Mesendoderm (in vitro differentiated cells): Measurements from ENCODE around the gene LSM5.
A peak's percentile ranks its signal among the peaks of the same experiment; 100 is the strongest.

Source experiments
- DNase-seq: peaks from one replicate; pipeline ENCODE4 v3.0.0; 2013
- H2AK5ac ChIP-seq: 2 replicates; pipeline ENCODE4 v1.6.1; 2013; ENCODE audit warnings: low read length, inconsistent platforms
- H2BK120ac ChIP-seq: 2 replicates; pipeline ENCODE4 v1.6.1; 2013; ENCODE audit warnings: low read depth, mild to moderate bottlenecking, low read length, moderate library complexity, mixed read lengths
- H2BK15ac ChIP-seq: replicated peaks from 2 replicates; pipeline ENCODE4 v1.6.1; 2013; ENCODE audit warnings: low read depth, mild to moderate bottlenecking, moderate library complexity
- H2BK5ac ChIP-seq: 2 replicates; pipeline ENCODE4 v1.6.1; 2013; ENCODE audit warnings: low read length, inconsistent platforms
- H3K18ac ChIP-seq: 2 replicates; pipeline ENCODE4 v1.6.1; 2013; ENCODE audit warnings: mild to moderate bottlenecking, low read length, mixed read lengths
- H3K23ac ChIP-seq: one replicate; pipeline ENCODE4 v1.6.1; 2013; ENCODE audit warnings: low read length
- H3K27ac ChIP-seq: 2 replicates; pipeline ENCODE4 v1.5.1; 2013; ENCODE audit warnings: low read depth, mild to moderate bottlenecking, inconsistent platforms, low read length, moderate library complexity
- H3K27me3 ChIP-seq: 2 replicates; pipeline ENCODE4 v1.6.1; 2013; ENCODE audit warnings: low read length, control low read depth, mild to moderate bottlenecking, inconsistent platforms; ENCODE audit not compliant: insufficient read depth, poor library complexity
- H3K36me3 ChIP-seq: 2 replicates; pipeline ENCODE4 v1.6.1; 2013; ENCODE audit warnings: low read length, inconsistent platforms; ENCODE audit not compliant: control insufficient read depth, insufficient read depth
- H3K4ac ChIP-seq: one replicate; pipeline ENCODE4 v1.6.1; 2013; ENCODE audit warnings: low read depth, mild to moderate bottlenecking, low read length, moderate library complexity
- H3K4me1 ChIP-seq: 2 replicates; pipeline ENCODE4 v1.6.1; 2013; ENCODE audit warnings: low read depth, low read length, inconsistent platforms; ENCODE audit not compliant: control insufficient read depth
- H3K4me2 ChIP-seq: 2 replicates; pipeline ENCODE4 v1.6.1; 2013; ENCODE audit warnings: low read length
- H3K4me3 ChIP-seq: 2 replicates; pipeline ENCODE4 v1.5.1; 2013; ENCODE audit warnings: mild to moderate bottlenecking, low read length
- H3K56ac ChIP-seq: one replicate; pipeline ENCODE4 v1.6.1; 2013; ENCODE audit warnings: low read length
- H3K79me1 ChIP-seq: 2 replicates; pipeline ENCODE4 v1.6.1; 2013; ENCODE audit warnings: low read length, inconsistent platforms
- H3K79me2 ChIP-seq: 2 replicates; pipeline ENCODE4 v1.6.1; 2013; ENCODE audit warnings: mild to moderate bottlenecking, low read length; ENCODE audit not compliant: control insufficient read depth, insufficient read depth
- H3K9ac ChIP-seq: 2 replicates; pipeline ENCODE4 v1.6.1; 2013; ENCODE audit warnings: low read length, inconsistent platforms
- H4K5ac ChIP-seq: one replicate; pipeline ENCODE4 v1.6.1; 2013; ENCODE audit warnings: low read length
- H4K8ac ChIP-seq: one replicate; pipeline ENCODE4 v1.6.1; 2013; ENCODE audit warnings: low read depth, mild to moderate bottlenecking, control low read depth, low read length, moderate library complexity
- WGBS: extraction: QIAGEN DNeasy Blood & Tissue Kit; methylation state at CpG from one replicate; pipeline ENCODE4 v1.1.7; 2013; ENCODE audit warnings: low lambda C conversion rate, missing lambda C conversion rate; ENCODE audit not compliant: insufficient coverage; ENCODE audit errors: extremely low coverage; 5-methylcytosine and 5-hydroxymethylcytosine counted together

Gene LSM5

GRCh38 chr7:32459788-32460187 lies 30.4 kb downstream of the LSM5 start:
- H2BK15ac ChIP-seq, result no peak overlapping the region
- H3K4me1 ChIP-seq, result no peaks in the 10 kb centered on the region
- H2BK120ac ChIP-seq, result no peak overlapping the region
- WGBS, result no CpG with 5 or more reads among the region's 2 CpGs
- no peaks in the 10 kb centered on the region for H3K79me2 ChIP-seq
- H2BK5ac ChIP-seq, result no peak overlapping the region
- no peak overlapping the region for H3K56ac ChIP-seq
- H3K27ac ChIP-seq, result no peak overlapping the region
- H4K8ac ChIP-seq, result no peak overlapping the region
- no peak overlapping the region for H3K4me2 ChIP-seq
- H3K36me3 ChIP-seq, result no peaks in the 10 kb centered on the region
- no peak overlapping the region for H2AK5ac ChIP-seq
- H3K9ac ChIP-seq, result no peak overlapping the region
- H3K4ac ChIP-seq, result no peak overlapping the region
- no peak overlapping the region for H4K5ac ChIP-seq
- no peak for DNase-seq
- H3K79me1 ChIP-seq, result no peaks in the 10 kb centered on the region
- H3K23ac ChIP-seq, result no peak overlapping the region
- no peak overlapping the region for H3K18ac ChIP-seq
- no peaks in the 10 kb centered on the region for H3K27me3 ChIP-seq
- no peak overlapping the region for H3K4me3 ChIP-seq

- H3K18ac ChIP-seq, result no peak overlapping the region
Observed at GRCh38 chr7:32458025-32458424, 32.2 kb downstream of the LSM5 start.

GRCh38 chr7:32453341-32454011 lies 36.7 kb downstream of the LSM5 start:
- H3K27me3 ChIP-seq, result no peaks in the 10 kb centered on the region
- no peak overlapping the region for H2BK15ac ChIP-seq
- H4K5ac ChIP-seq, result no peak overlapping the region
- H3K27ac ChIP-seq, result no peak overlapping the region
- H3K18ac ChIP-seq, result no peak overlapping the region
- no peaks in the 10 kb centered on the region for H3K79me2 ChIP-seq
- no peaks in the 10 kb centered on the region for H3K36me3 ChIP-seq
- H3K9ac ChIP-seq, result no peak overlapping the region
- H3K23ac ChIP-seq, result no peak overlapping the region
- no peak overlapping the region for H2BK5ac ChIP-seq
- H3K4ac ChIP-seq, result no peak overlapping the region
- no CpG with 5 or more reads among the region's 8 CpGs for WGBS
- no peak overlapping the region for H3K4me3 ChIP-seq
- no peak overlapping the region for H4K8ac ChIP-seq
- no peak overlapping the region for H2AK5ac ChIP-seq
- H2BK120ac ChIP-seq, result no peak overlapping the region
- no peak overlapping the region for H3K56ac ChIP-seq
- no peaks in the 10 kb centered on the region for H3K4me1 ChIP-seq
- no peak for DNase-seq
- no peaks in the 10 kb centered on the region for H3K79me1 ChIP-seq
- H3K4me2 ChIP-seq, result no peak overlapping the region

More at GRCh38 chr7:32458025-32458424, 32.2 kb downstream of the LSM5 start:
- Histone ChIP-seq H3K36me3 (no peaks in the 10 kb centered on the region), H3K27ac (no peak overlapping the region), H2AK5ac (no peak overlapping the region), H3K4me2 (no peak overlapping the region), H2BK15ac (no peak overlapping the region), H4K5ac (no peak overlapping the region), H3K27me3 (no peaks in the 10 kb centered on the region), H3K79me1 (no peaks in the 10 kb centered on the region), H3K4me3 (no peak overlapping the region), H3K4ac (no peak overlapping the region), H2BK120ac (no peak overlapping the region), H3K56ac (no peak overlapping the region), H3K9ac (no peak overlapping the region), H2BK5ac (no peak overlapping the region), H3K4me1 (no peaks in the 10 kb centered on the region), H3K79me2 (no peaks in the 10 kb centered on the region), H3K23ac (no peak overlapping the region), H4K8ac (no peak overlapping the region)
- no peak for DNase-seq
- WGBS, result no CpG with 5 or more reads among the region's 3 CpGs

GRCh38 chr7:32447218-32447617 lies 43.0 kb downstream of the LSM5 start:
- H3K4ac ChIP-seq, result no peak overlapping the region
- DNase-seq, result peak; percentile 75
- H2BK15ac ChIP-seq, result no peak overlapping the region
- no peak overlapping the region for H3K4me3 ChIP-seq
- no peaks in the 10 kb centered on the region for H3K27me3 ChIP-seq
- H3K4me1 ChIP-seq, result no peaks in the 10 kb centered on the region
- no peak overlapping the region for H3K18ac ChIP-seq
- H3K23ac ChIP-seq, result no peak overlapping the region
- H2BK5ac ChIP-seq, result no peak overlapping the region
- no peak overlapping the region for H3K56ac ChIP-seq
- H4K8ac ChIP-seq, result no peak overlapping the region
- H3K27ac ChIP-seq, result no peak overlapping the region
- H3K9ac ChIP-seq, result no peak overlapping the region
- WGBS, result no CpG with 5 or more reads among the region's 2 CpGs
- no peaks in the 10 kb centered on the region for H3K36me3 ChIP-seq
- H3K79me1 ChIP-seq, result no peaks in the 10 kb centered on the region
- H2BK120ac ChIP-seq, result no peak overlapping the region
- no peak overlapping the region for H2AK5ac ChIP-seq
- H3K4me2 ChIP-seq, result no peak overlapping the region
- no peaks in the 10 kb centered on the region for H3K79me2 ChIP-seq
- no peak overlapping the region for H4K5ac ChIP-seq

- H3K36me3 ChIP-seq, result no peaks in the 10 kb centered on the region
- H2AK5ac ChIP-seq, result no peak overlapping the region
Observed at GRCh38 chr7:32436146-32436928, 53.8 kb downstream of the LSM5 start.

More at GRCh38 chr7:32436146-32436928, 53.8 kb downstream of the LSM5 start:
- H2BK5ac ChIP-seq, result no peak overlapping the region
- H2BK15ac ChIP-seq, result no peak overlapping the region
- H3K79me1 ChIP-seq, result no peaks in the 10 kb centered on the region
- H2BK120ac ChIP-seq, result no peak overlapping the region
- no peak overlapping the region for H3K18ac ChIP-seq
- no peak overlapping the region for H3K4me3 ChIP-seq
- no peak for DNase-seq
- H3K56ac ChIP-seq, result no peak overlapping the region
- WGBS, result no CpG with 5 or more reads among the region's 5 CpGs
- no peaks in the 10 kb centered on the region for H3K79me2 ChIP-seq
- H3K9ac ChIP-seq, result no peak overlapping the region
- H3K4me1 ChIP-seq, result no peaks in the 10 kb centered on the region
- no peaks in the 10 kb centered on the region for H3K27me3 ChIP-seq
- no peak overlapping the region for H3K4ac ChIP-seq
- no peak overlapping the region for H4K8ac ChIP-seq
- no peak overlapping the region for H4K5ac ChIP-seq
- H3K4me2 ChIP-seq, result no peak overlapping the region
- no peak overlapping the region for H3K23ac ChIP-seq
- H3K27ac ChIP-seq, result no peak overlapping the region
